K562 (cell line): ENCODE results near the gene ZNF71. TPM values are rescaled to one million over a fixed set of nuclear protein-coding genes. Genes with fewer than 3 reads are reported as not detected.

Experiments
- ELF1 ChIP-seq: fragments of 200-800 bp; sonication (Bioruptor generic); IDR thresholded peaks from 2 replicates; pipeline ENCODE4 v1.6.1; 2016; ENCODE audit warnings: missing genetic modification characterization, missing compliant biosample characterization
- ZBTB40 ChIP-seq, 2 experiments: fragments of 450-650 bp in 1 of 2; sonication (generic) in 1 of 2; formaldehyde crosslinking in 1 of 2; IDR thresholded peaks; 2 replicates each; pipeline versions ENCODE4 v1.7.1 to v1.9.0; 2016 to 2022; ENCODE audit warnings: inconsistent platforms in 1 of 2, mild to moderate bottlenecking in 1 of 2, missing genetic modification reagents in 1 of 2
- polyA plus RNA-seq, 8 experiments: library from polyadenylated mRNA; depleted of rRNA in 4 of 8; stranded (reverse) in 5 of 8; unstranded in 3 of 8; fragments of >200 nt; fragmentation: Nextera tagmentation in 2 of 8; fragmentation: Illumina TruSeq in 1 of 8; extraction: Ambion mirVana in 2 of 8; extraction: Trizol in 1 of 8; gene quantifications; 2 replicates each; pipeline versions ENCODE4 v1.2.1 to v1.2.3, GENCODE V29; 2011 to 2014; ENCODE audit warnings: inconsistent platforms in 1 of 8, missing spikeins in 1 of 8
- total RNA-seq, 7 experiments: library from RNA; depleted of rRNA in 6 of 7; stranded (reverse); fragments of >200 nt in 6 of 7; fragmentation: Illumina TruSeq in 2 of 7; extraction: Trizol in 2 of 7; gene quantifications; 2 replicates each; pipeline versions ENCODE4 v1.2.1 to v1.2.3, GENCODE V29; 2011 to 2021; ENCODE audit warnings: low replicate concordance in 1 of 7

ZNF71 gene
- total and polyA plus RNA-seq, 9 of the 15 experiments (the other 6 are each of a cell fraction or from before 2014, with no cell fraction given): 0.04 to 0.13 (median 0.06) TPM; not detected in 4

- 0 out of 2 replicates have a peak, but pooled peaks have one; percentile 34 for TF ChIP-seq ZBTB40 (IDR thresholded peaks at IDR 0.05)
- no peak for TF ChIP-seq ZBTB40 (CRISPR knock-in tag; IDR thresholded peaks at IDR 0.05)
- TF ChIP-seq ELF1 (tag): peak; percentile 60
These were observed 27.6 kb upstream of the ZNF71 start, which contains the start of gene ZNF470 (continued) for GRCh38 chr19:56567274-56568120.
